ELF-1 (cell line): Measurements from ENCODE around the gene EXOC4.

Source experiments
- DNase-seq: peaks from one replicate; pipeline ENCODE4 v3.0.0-alpha.2; 2016; ENCODE audit warnings: low read depth, low spot score

The EXOC4 gene

DNA sequence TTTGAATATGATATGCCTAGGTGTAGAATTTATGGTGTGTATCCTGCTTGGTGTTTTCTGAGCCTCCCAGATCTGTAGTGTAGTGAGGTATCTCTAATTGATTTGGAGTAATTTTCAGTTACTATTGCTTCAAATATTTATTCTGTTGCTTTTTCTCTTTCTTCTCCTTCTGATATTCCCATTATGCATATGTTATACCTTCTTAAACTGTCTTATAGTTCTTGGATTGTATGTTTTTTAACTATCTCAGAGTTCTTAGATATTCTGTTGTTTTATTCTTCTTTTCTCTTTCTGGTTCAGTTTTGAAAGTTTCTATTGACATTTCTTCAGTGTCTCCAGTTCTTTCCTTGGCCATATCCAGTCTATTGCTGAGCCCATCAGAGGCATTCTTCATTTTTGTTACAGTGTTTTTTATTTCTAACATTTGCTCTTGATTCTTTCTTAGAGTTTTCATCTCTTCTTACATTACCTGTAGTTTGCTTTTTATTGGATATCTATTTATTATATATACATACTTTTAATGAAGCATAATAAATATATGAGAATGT is 668.8 kb downstream of the EXOC4 start:
- no peak for DNase-seq

GRCh38 chr7:133923974-133924373 is 671.1 kb downstream of the EXOC4 start:
- no peak for DNase-seq

GRCh38 chr7:133931053-133931452 is 678.2 kb downstream of the EXOC4 start:
- DNase-seq: no peak

DNA sequence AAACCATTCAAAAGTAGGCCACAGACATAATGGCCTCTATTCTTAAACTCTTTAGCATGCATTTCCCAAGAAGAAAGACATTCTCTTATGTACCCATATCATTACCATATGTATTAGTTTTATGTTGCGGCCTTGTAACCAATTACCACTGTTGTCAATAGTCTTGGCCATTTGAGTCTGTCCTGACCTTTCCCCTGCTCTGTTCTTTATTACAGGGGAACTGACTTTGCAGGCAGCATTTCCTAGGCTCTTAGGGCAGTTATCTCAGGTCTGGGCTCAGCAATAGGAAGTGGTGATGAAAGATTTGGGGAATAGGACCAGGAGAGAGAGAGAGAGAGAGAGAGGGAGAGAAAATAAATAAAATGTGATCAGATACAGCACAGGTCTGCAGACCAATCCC is 679.7 kb downstream of the EXOC4 start:
- DNase-seq: no peak

- peak; percentile 4 for DNase-seq
These were observed 681.5 kb downstream of the EXOC4 start for GRCh38 chr7:133934262-133934976.

DNA sequence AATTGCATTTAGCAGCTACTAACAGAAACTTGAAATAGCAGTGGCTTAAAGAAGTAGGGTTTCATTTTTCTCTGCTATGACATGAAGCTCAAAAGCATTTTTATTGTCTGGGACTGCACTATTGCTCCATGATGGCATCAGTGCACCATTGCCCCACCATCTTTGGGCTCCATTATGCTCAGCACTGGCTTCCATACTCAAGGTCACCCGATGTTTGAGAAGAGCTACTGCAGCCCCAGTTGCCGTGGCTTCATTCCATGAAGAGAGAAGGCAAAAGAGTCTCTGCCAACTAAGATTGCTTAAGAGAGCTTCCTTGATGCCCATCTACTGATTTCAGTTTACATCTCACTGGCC is 682.1 kb downstream of the EXOC4 start:
- DNase-seq: no peak

- DNase-seq: peak; percentile 5
These were observed 683.2 kb downstream of the EXOC4 start for GRCh38 chr7:133936074-133936473.

- DNase-seq: no peak
These were observed 684.9 kb downstream of the EXOC4 start for GRCh38 chr7:133937786-133938185.

DNA sequence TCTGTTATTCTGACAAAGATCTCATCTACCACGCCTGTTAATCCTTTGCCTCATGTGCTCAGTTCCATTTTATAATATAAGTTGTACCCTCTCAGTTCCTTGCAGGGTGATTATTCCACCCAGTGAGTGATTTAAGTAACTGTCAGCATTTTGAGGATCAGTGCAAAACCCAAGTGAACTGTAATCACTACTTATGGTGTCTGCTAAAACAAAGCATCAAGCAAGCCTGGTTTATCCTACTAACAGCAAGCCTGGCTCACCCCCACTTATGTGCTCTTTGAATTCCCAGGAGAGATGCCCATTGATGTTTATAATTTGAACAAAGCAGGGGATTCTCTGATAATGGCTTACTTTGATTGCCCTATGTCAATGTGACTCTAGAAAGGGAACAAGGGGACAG is 687.5 kb downstream of the EXOC4 start:
- no peak for DNase-seq

DNA sequence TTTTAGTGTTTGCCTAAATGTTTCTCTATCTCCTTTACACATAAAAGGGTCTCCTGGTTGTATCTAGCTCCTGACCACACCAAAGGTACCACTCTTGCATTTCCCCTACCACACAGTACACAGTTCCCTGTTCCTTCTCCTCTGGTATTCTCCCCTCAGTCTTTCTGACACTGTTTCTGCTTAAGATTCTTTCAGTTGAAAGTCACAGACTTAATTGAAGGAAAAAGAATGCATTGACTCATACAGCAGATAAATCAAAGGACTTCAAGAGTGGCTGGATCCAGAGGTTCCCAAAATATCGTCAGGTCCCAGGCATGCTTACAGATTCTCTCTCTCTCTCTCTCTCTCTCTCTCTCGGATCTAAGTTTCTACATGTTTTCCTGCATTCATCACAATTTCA is 688.6 kb downstream of the EXOC4 start:
- DNase-seq: no peak

DNA sequence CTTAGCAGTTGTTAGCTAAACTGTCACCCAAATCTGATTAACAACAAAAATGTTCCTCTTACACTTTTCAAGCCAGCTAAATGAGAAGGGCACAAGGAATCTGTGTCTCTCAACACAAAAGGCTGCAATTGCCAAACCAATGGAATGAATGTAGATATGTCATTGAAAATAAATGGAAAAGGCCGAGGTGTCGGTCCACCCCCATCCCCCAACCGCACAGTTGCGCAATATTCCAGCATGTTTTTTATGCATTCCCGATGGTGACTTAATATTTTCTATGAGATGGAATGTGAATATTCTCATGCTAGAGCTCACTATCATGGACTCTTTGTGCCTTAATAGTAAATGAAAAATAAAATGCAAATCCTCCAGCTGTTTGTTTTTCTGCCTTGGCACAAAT is 692.6 kb downstream of the EXOC4 start:
- DNase-seq: no peak

DNA sequence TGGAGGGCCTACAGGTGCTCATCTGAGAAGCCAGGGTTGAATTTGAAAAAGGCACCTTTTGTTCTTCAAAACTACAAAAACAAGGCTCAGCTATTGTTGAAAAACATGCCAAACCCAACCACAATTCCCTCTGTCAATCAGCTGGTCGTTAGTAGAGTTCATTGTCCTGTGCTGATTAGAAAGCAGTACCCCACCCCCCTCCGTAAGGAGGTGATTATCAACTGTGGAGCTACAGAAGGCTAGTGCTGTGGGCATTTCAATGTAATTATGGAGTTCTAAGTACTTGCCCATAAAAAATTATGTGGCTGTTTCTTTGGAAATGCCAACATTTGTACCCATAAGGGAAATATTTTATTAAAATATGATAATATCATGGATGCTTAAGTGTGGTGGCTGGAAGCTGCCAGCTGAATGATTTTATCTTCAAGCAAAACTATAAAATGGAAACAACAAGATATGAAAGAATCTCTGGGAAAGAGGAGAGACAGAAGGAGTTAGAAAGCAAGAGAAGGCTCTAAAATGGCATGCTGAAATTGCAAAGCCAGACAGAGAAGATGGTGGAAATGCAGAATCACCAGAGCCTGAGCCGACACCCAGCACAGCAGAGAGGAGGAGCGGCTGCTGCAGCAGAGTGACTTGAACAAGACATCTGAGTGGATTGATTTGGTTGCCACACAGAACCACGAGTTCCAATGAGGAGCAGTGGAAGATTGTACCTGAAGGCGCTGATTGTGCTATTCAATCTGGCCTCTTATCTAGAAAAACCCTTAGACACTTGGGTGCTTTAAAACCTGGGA is 694.8 kb downstream of the EXOC4 start:
- DNase-seq: no peak

- DNase-seq: no peak
These were observed 695.7 kb downstream of the EXOC4 start for GRCh38 chr7:133948588-133948987.

DNA sequence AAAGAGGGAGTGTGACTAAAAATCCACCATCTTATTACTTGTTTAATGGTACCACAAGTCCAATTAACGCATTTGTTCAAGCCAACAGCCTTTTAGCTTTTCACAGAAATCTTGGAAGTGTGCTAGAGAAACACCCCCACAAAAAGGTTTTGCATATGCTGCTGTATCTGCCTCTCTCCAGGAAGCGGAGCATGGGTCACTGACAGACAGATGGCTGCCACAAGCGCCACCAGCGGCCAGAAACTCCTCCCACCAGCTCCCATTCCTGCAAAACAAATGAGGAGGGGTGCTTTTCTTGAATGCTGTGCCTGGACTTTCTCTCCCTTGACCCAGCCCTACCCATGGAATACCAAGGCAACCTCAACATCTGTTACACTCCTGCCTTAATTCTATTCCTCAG is 698.0 kb downstream of the EXOC4 start:
- DNase-seq: peak; percentile 51

DNA sequence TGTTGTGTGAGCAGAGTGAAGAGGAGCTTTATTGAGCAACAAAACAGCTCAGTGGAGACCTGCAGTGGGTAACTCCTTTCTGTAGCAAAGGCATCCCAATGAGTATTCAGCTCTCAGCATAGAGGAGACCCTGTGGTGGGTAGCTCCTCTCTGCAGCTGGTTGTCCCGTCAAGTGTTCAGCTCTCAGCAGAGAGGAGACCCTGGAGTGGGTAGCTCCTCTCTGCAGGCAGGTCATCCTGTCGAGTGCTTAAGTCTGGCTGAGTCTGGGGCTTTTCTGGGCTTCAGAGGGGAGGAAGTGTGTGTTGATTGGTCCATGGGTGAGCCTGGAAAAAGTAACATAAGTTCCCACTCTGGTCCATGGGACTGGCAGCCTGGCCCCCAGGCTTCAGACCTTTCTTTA is 702.3 kb downstream of the EXOC4 start:
- no peak for DNase-seq

- DNase-seq: no peak
These were observed 705.0 kb downstream of the EXOC4 start for GRCh38 chr7:133957845-133958244.

DNA sequence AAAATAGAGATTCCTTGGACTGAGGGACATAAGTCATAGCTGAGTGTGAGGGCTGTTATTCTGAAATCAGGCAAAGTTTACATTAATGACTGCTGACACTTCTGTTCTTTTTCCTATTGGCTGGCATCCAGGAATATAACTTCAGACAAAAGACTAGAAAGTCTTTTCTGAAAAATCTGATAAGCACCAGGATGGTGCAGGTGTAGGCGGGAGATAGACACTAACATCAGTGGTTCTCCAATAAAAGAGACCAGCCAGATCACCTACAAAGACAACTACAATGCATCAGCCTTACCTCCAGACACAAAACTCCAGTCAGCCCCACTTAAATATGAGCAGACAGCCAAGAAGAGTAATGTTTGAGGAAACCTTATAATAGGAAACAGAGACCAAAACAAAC is 705.9 kb downstream of the EXOC4 start:
- no peak for DNase-seq

DNA sequence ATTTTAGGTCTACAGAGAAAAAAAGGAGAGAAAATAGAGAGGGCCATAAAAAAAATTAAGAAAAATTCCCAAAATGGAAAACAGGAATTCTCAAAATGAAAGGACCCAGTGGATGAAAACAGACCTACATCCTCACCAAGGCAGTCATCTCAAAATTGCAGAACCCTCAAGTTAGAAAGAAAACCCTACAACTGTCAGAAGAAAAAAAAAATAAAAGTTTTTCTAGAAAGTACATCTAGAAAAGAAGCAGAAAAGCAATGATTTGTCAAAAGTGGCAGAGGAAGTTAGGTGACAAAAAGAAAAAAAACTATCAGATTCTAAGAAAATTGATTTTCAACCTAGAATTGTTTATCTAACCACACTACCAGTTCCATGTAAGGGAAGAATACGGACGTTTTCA is 706.6 kb downstream of the EXOC4 start:
- DNase-seq: no peak

DNA sequence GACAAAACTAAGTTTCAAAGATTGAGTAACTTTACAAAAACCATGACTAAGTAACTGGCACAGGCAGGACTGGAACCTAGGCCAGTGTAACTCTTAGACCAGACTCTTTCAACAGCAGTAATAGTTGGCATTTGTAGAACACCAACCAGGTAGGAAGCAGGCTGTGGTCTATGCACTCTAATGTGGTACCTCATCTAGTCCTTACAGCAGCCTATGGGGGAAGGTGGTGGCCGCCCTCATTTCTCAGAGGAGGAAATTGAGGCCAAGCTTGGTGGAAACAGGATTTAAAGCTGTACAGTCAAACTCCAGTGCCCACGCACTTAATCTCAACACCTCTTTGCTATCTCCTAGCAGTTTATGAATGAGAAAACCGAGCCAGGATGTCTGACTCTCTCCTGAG is 708.8 kb downstream of the EXOC4 start:
- no peak for DNase-seq

GRCh38 chr7:133962646-133963045 is 709.8 kb downstream of the EXOC4 start:
- DNase-seq: no peak

DNA sequence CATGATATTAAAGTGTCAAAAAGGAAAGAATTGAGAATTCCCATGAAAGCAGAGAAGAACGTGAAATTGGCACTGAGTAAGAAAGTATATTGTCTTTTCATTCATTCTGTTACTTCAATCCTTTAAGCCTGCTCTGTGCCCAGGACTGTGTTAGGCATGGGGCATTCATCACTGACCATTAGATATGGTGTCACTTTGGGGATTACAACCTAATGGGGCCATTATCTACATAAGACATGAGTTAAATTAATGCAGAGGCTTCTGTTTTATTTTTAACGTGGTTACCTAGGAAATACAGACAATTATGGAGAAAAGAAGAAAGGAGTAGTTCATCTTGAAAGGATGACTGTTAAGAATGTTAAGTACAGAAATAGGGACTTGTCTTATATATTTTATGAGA is 710.8 kb downstream of the EXOC4 start:
- DNase-seq: no peak

DNA sequence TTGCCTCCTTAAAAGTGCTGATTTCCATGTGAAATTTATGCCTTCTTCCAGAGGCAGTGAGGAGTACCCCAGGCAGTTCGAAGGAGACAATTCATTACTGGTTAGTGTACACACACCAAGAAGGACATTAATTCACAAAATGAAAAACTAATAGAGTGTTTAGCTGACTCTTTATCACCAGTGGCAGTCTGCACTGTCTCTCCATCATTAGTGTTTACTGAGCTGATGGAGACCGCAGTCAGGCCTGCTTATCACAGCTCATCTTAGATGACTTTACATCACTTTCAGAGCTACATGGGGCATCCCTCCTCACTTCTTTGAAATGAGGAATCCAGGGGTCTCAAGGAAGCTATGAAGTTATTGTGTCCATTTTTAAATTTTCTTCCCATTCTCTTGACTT is 718.7 kb downstream of the EXOC4 start:
- no peak for DNase-seq

DNA sequence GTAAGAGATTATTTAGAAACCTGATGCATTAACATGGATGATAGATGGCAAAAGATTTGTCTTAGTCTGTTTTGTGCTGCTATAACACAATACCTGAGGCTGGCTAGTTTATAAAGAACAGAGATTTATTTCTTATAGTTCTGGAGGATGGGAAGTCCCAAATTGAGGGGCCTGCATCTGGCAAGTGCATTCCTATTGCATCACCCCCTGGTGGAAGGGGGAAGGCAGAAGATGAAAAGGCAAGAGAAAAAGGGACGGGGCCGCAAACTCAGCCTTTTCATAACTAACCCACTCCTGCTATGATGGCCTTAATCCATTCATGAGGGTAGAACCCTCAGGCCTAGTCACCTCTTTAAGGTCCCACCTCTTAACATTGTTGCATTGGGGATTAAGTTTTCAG is 720.8 kb downstream of the EXOC4 start:
- no peak for DNase-seq
